VCaP (cell line): Measurements from ENCODE around the gene TRAPPC4.
"Not testable (repeated sequence)": the region's sequence is repeated elsewhere in the genome, so short reads cannot be mapped to it uniquely, and the experiment has no call there.

ENCODE experiments used
- H3K27ac ChIP-seq: fragments of 450-650 bp; 2 replicates; pipeline ENCODE4 v1.5.1; 2017
- CTCF ChIP-seq: fragments of 450-650 bp; conservative IDR thresholded peaks from 2 replicates; pipeline ENCODE4 v1.5.1; 2017; ENCODE audit warnings: mild to moderate bottlenecking, moderate library complexity

TRAPPC4 gene

GRCh38 chr11:118984825-118985224, 33.7 kb upstream of the TRAPPC4 start:
- no peak for TF ChIP-seq CTCF
- no peak overlapping the region for H3K27ac ChIP-seq

GRCh38 chr11:118988280-118988679, 30.3 kb upstream of the TRAPPC4 start:
- no peak for TF ChIP-seq CTCF
- no peak overlapping the region for H3K27ac ChIP-seq

GRCh38 chr11:118991486-118992038, 27.0 kb upstream of the TRAPPC4 start:
- not testable (repeated sequence) for H3K27ac ChIP-seq

DNA sequence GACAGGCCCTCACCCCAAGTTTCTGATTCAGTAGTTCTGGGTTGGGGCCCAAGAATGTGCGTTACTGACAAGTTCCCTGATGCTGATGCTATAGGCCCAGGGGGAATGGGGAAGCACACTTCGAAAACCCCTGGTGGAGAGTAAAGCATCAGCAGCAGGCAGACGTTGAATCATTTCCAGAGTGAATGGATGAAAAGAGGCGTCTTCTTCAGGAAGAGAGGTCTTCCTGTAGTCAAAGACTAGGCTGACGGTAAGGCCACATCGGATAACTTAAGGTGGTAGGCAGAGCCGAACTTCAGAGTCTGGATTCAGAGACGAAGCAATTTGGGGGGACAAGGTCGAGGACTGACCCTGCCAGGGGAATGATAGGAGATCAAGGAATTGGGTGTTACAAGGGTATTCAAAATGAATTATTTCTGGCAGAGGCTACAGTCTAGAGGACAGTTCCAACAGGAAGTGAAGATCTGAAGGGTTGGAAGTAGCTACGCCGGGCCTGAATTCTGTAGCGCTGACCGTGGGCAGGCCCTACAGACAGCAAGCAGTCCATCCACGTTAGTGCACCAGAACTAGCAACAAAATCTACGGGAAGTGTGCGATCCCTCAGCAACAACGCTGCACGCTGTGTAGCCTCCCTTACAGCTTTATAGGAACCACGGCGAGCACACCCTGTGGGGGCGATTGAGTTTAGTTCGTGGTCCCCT, 21.5 kb upstream of the TRAPPC4 start:
- H3K27ac ChIP-seq = peak overlapping the region; percentile 79
- TF ChIP-seq CTCF = 0 out of 2 replicates have a peak, but pooled peaks have one; percentile 16

DNA sequence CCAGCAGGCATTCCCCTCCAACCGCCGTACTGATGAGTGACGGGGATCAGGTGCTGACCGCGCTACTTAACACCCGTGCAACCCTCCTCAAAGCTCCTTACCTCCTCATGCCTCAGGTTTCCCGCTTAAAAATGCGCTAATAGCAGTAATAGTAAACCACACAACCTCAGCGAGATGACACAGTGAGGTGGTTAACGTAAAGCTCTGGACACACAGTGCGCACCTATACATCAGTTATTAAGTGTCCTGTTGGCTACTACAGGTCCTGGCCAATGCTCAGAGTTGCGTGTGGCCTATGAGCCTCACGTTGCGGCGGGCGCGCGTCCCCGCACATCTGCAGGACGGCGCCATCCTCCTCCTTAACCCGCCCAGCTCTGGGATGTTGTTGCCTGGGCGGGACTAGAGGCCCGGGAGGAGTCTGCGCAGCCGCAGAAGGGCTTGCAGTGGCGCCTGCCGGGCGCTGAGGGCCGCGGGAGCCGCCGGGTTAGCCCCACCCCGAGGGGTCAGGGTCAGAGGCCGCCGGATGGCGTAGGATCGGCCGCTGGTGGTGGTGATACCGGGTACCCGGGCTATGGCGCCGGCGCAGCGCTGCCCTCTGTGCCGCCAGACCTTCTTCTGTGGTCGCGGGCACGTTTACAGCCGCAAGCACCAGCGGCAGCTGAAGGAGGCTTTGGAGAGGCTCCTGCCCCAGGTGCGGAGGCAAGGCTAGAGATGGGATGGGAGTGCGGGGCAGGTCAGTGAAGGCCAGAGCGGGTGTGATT, 20.8 kb upstream of the TRAPPC4 start, which contains the start of gene CENATAC:
Gene CENATAC, plus strand, starts transcription at position 512 of the 761 bp plus-strand sequence. Its CDS starts 60 bp downstream, at position 572.
- H3K27ac ChIP-seq = peak within 1 kb of the TSS; percentile 79
- no peak for TF ChIP-seq CTCF

- no peak for TF ChIP-seq CTCF
- H3K27ac ChIP-seq = peak overlapping the region; percentile 79
These were observed 20.2 kb upstream of the TRAPPC4 start for GRCh38 chr11:118998388-118998717.

- no peak for TF ChIP-seq CTCF
These were observed 19.7 kb upstream of the TRAPPC4 start for GRCh38 chr11:118998822-118999221.

More at GRCh38 chr11:118998822-118999221, 19.7 kb upstream of the TRAPPC4 start:
- peak overlapping the region; percentile 79 for H3K27ac ChIP-seq
